Activated naive CD4-positive, alpha-beta T cell treated with anti-CD3 and anti-CD28 coated beads, Interleukin-2, amount 50 U/mL, for 24 hours (primary cell): ENCODE data around the gene ADAP1.
A peak's percentile ranks its signal among the peaks of the same experiment; 100 is the strongest.

Source experiments
- H3K27ac Mint-ChIP-seq: one replicate; pipeline ENCODE4 v1.8.0; 2021; ENCODE audit warnings: mild to moderate bottlenecking, mixed read lengths
- H3K27me3 Mint-ChIP-seq: one replicate; pipeline ENCODE4 v1.8.0; 2021; ENCODE audit warnings: mixed read lengths
- H3K36me3 Mint-ChIP-seq: one replicate; pipeline ENCODE4 v1.8.0; 2021; ENCODE audit warnings: mixed read lengths
- H3K4me1 Mint-ChIP-seq: one replicate; pipeline ENCODE4 v1.8.0; 2021; ENCODE audit warnings: mixed read lengths
- H3K4me3 Mint-ChIP-seq: one replicate; pipeline ENCODE4 v1.8.0; 2021; ENCODE audit warnings: mild to moderate bottlenecking, mixed read lengths
- H3K9me3 Mint-ChIP-seq: one replicate; pipeline ENCODE4 v1.8.0; 2021; ENCODE audit warnings: mixed read lengths

Gene ADAP1

DNA sequence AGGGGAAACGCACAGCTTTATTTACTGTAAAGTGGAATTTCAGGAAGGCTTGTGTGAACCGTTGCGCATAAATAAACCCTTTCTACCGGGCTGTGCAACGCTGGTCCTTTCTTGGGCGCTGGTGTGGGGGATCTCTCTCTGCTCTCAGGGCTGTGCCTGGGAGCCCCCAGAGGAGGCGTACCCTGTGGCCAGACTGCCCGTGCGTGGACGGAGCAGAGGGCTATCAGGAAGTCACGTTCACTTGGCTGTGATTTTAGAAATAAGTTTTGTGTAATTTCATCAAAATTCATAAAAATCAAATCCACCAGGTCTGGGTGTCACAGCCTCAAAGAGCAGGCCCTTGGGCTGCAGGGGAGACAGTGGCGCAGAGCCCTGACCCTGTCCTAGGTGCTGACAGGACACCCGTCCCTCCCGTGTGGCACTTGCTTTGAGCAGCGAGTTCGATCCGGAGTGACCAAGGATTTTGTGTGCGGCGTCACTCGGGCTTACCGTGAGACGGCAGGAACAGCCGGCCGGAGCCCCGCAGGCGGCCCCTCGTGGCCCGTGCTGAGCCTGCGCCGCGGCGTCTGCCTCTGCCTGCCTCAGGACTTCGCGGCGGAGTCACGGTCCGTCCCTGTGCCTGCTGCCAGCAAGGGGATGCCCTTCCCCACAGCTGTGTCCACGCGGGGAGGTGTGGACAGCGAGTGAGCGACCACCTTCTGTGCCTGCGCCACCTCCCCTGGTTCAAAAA lies 58.0 kb downstream of the ADAP1 start:
- no peaks in the 10 kb centered on the region for H3K27me3 Mint-ChIP-seq
- H3K4me1 Mint-ChIP-seq, result no peaks in the 10 kb centered on the region
- peaks cover 11% of the 10 kb centered on the region for H3K36me3 Mint-ChIP-seq
- peak overlapping the region; percentile 51 for H3K27ac Mint-ChIP-seq
- H3K9me3 Mint-ChIP-seq, result no peaks in the 10 kb centered on the region
- H3K4me3 Mint-ChIP-seq, result no peak overlapping the region

DNA sequence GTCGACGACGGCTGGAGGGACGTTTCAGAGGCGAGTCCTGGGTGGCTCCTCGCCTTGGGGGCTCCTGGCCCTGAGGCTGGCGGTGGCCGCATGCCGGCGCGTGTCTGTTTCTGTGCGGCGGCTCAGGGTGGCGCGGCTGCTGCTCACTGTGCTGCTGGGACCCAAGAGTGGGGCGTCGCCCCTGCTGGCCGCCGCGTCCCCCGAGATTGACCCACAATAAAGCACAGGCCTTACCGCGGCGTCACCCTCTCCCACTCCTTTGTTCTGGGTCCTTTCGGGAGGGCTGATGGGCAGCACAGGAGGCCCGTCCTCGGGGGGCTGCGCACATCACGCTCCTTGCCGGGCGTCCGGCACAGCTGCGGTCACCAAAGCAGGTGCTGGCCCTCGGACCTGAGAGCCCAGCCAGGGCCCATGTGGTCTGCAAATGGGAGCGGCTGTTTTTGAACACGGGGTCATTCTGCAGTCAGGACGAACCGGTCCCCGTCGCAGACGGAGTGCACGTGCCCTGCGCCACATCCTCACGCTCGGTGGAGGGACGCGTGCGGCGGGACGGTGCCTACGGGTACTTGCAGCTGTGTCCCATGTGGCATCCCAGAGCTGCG lies 58.9 kb downstream of the ADAP1 start:
- Mint-ChIP-seq H3K27me3 (no peaks in the 10 kb centered on the region), H3K27ac (no peak overlapping the region), H3K4me1 (no peaks in the 10 kb centered on the region), H3K9me3 (no peaks in the 10 kb centered on the region), H3K36me3 (peaks cover 11% of the 10 kb centered on the region), H3K4me3 (no peak overlapping the region)

DNA sequence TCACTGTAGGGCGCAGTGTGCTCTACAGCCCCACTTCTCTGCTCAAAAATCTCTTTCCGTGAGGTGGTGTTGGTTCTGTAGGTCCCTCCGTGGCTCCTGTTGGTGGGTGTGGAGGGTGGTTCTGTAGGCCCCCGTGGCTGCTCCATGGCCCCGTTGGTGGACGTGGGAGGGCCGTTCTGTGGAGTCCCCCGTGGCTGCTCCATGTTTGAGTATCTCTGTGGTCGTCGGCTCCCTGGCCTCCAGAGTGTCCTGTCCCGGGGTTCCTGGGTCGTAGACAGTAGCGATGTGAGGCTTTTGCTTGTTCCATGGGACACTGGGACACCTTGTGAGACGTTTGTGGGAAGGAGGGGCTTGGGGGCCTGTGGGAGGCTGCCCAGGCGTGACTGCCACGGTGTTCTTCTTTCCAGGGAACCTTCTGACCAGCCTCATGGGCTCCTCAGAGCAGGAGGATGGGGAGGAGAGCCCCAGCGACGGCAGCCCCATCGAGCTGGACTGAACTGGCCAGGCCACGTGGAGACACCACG lies 59.5 kb downstream of the ADAP1 start:
- Mint-ChIP-seq H3K27me3 (no peaks in the 10 kb centered on the region), H3K27ac (no peak overlapping the region), H3K9me3 (no peaks in the 10 kb centered on the region), H3K36me3 (peaks cover 11% of the 10 kb centered on the region), H3K4me3 (no peak overlapping the region), H3K4me1 (no peaks in the 10 kb centered on the region)

DNA sequence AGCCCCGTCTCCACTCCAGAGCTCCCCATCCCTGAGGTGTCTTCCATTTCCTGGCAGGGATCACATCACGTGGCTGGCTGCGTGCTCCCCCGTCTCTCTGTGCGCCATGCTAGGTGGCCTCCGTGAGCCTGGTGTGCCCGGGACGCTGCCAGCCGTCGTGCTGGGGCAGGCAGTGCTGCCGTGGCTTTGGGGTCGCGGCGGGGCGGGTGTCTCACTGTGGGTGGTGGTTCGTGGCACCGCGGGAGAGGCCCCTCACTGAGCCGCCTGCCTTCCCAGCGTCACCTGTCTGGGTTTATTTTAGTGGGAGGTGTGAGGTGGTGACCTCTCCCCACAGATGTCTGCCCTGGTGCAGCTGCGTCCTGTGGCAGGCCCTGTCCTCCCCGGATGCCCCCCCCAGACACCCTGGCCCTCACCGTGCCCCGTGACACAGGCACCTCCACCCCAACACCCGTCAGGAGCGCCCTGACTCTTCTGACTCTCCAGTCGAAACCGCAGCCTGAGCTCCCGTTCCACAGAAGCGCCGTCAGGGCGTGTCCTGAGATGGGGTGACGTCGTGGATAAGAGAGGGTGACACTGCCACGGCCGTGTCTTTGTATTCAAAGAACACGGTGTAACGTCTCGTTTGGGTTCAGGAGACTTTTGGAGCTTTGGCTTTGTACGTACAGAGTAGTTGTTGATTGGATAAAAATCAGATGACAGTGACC lies 60.2 kb downstream of the ADAP1 start:
- Mint-ChIP-seq H3K9me3 (no peaks in the 10 kb centered on the region), H3K4me3 (no peak overlapping the region), H3K27me3 (no peaks in the 10 kb centered on the region), H3K27ac (no peak overlapping the region), H3K4me1 (no peaks in the 10 kb centered on the region), H3K36me3 (peaks cover 11% of the 10 kb centered on the region)

DNA sequence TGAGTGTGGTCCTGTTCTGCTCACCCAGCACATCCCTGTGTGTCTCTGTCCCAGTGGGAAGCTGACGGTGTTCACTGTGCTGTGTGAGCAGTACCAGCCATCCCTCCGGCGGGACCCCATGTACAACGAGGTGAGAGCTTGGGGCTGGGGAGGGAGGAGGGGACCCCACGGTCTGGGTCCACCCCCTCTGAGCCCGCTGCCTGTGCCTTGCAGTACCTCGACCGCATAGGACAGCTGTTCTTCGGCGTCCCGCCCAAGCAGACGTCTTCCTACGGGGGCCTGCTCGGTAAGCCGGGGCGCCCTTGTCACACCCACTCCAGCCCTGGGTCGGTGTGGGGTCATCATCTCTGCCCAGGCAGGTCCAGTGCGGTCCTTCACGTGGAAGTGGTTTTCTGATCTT lies 60.8 kb downstream of the ADAP1 start:
- Mint-ChIP-seq H3K27ac (no peak overlapping the region), H3K27me3 (no peaks in the 10 kb centered on the region), H3K36me3 (peaks cover 11% of the 10 kb centered on the region), H3K4me1 (no peaks in the 10 kb centered on the region), H3K4me3 (no peak overlapping the region), H3K9me3 (no peaks in the 10 kb centered on the region)

DNA sequence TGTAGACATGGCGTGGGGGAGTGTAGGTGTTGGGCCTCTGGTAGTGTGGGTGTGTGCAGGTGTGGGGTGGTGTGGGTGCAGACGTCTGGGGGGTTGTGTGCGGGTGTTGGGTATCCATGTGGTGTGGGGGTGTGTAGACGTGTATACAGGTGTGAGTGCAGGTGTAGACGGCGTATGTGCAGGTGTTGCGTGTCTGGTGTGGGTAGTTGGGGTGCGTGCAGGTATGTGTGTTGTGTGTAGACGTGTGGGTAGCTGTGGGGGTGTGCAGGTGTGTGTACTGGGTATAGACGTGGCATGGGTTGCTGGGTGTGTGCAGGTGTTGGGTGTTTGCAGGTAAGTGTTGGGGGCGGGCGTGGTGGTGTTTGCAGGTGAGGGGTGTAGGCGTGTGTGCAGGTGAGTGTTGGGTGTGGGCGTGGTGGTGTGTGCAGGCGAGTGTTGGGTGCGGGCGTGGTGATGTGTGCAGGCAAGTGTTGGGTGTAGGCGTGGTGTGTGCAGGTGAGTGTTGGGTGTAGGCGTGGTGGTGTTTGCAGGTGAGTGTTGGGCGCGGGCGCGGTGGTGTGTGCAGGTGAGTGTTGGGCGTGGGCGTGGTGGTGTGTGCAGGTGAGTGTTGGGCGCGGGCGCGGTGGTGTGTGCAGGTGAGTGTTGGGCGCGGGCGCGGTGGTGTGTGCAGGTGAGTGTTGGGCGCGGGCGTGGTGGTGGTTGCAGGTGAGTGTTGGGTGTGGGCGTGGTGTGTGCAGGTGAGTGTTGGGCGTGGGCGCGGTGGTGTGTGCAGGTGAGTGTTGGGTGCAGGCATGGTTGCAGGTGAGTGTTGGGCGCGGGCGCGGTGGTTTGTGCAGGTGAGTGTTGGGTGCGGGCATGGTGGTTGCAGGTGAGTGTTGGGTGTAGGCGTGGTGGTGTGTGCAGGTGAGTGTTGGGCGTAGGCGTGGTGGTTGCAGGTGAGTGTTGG lies 61.6 kb downstream of the ADAP1 start:
- H3K27ac Mint-ChIP-seq, result peak overlapping the region; percentile 82
- no peaks in the 10 kb centered on the region for H3K9me3 Mint-ChIP-seq
- no peak overlapping the region for H3K4me3 Mint-ChIP-seq
- no peaks in the 10 kb centered on the region for H3K4me1 Mint-ChIP-seq
- H3K36me3 Mint-ChIP-seq, result peaks cover 11% of the 10 kb centered on the region
- no peaks in the 10 kb centered on the region for H3K27me3 Mint-ChIP-seq

DNA sequence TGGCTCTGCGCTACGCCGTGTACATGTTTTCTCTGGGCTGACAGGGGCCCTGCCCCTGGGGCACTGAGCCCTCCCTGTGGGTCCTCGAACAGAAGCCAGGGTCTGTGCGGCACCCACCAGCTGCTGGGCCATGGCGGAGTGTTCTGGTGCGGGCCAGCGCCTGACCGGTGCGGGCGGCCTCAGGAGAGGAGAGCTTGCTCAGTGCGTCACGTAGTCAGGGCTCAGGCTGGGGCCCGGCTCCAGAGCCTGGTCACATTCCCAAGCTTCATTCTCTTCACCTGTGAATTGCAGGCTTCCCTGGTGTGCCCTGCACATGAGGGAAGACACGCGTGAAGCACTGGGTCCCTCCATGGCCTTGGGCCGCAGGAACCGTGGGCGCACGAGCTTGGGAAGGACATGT lies 62.7 kb downstream of the ADAP1 start:
- Mint-ChIP-seq H3K27ac (no peak overlapping the region), H3K36me3 (peaks cover 11% of the 10 kb centered on the region), H3K4me3 (no peak overlapping the region), H3K9me3 (no peaks in the 10 kb centered on the region), H3K27me3 (no peaks in the 10 kb centered on the region), H3K4me1 (no peaks in the 10 kb centered on the region)

DNA sequence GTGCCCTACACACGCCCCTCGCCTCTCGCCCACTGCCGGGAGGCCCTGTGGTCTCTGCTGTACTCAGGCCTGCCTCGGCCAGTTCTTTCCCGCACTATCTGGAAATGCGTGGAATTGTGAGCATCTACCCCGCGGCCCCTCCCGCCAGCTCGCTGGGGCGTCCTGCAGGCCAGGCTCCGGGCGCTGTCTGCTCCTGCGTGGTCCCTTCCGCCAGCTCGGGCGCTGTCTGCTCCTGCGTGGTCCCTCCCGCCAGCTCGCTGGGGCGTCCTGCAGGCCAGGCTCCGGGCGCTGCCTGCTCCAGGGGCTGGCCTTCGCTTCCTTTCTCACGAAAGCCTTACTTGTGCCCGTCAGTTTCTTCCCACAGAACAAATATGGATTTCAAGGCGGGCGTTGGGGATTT lies 63.2 kb downstream of the ADAP1 start:
- Mint-ChIP-seq H3K27me3 (no peaks in the 10 kb centered on the region), H3K4me3 (no peak overlapping the region), H3K9me3 (no peaks in the 10 kb centered on the region), H3K27ac (no peak overlapping the region), H3K36me3 (peaks cover 11% of the 10 kb centered on the region), H3K4me1 (no peaks in the 10 kb centered on the region)

DNA sequence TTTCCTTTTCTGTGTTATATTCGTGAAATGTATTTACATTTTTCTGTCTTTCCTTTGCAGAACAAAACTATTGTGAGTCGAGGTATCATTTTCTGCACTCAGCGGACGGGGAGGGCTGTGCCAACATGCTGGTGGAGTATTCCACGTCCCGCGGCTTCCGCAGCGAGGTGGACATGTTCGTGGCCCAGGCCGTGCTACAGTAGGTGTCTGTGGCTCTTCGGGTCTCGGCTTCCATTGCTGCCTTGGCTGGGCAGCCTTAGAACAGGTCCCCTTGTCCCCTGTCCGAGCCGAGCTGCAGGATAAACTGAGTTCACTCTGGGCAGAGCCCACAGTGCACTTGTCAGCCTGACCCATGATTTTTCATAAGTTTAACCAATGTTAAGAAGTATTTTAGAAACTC lies 63.6 kb downstream of the ADAP1 start:
- Mint-ChIP-seq H3K4me1 (no peaks in the 10 kb centered on the region), H3K27ac (no peak overlapping the region), H3K27me3 (no peaks in the 10 kb centered on the region), H3K36me3 (peaks cover 6% of the 10 kb centered on the region), H3K9me3 (no peaks in the 10 kb centered on the region), H3K4me3 (no peak overlapping the region)

DNA sequence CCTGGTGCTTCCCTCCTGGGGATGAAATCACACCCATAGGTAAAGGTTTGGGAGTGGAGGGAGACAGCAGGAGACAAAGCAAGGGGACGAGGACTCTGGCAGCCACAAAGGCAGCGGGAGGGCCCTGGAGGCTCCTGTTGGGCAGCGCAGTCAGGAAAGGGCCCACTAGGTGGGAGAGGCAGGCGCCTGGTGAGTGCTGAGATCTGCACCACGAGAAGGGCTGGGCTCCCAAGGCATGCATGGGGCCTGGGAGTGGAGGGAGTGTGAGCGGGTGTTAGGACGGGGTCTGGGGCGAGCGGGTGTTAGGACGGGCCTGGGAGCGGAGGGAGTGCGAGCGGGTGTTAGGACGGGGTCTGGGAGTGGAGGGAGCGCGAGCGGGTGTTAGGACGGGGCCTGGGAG lies 65.1 kb downstream of the ADAP1 start:
- H3K4me1 Mint-ChIP-seq, result peaks cover 6% of the 10 kb centered on the region
- H3K4me3 Mint-ChIP-seq, result no peak overlapping the region
- H3K27me3 Mint-ChIP-seq, result no peaks in the 10 kb centered on the region
- H3K27ac Mint-ChIP-seq, result no peak overlapping the region
- no peaks in the 10 kb centered on the region for H3K9me3 Mint-ChIP-seq
- H3K36me3 Mint-ChIP-seq, result peaks cover 5% of the 10 kb centered on the region

DNA sequence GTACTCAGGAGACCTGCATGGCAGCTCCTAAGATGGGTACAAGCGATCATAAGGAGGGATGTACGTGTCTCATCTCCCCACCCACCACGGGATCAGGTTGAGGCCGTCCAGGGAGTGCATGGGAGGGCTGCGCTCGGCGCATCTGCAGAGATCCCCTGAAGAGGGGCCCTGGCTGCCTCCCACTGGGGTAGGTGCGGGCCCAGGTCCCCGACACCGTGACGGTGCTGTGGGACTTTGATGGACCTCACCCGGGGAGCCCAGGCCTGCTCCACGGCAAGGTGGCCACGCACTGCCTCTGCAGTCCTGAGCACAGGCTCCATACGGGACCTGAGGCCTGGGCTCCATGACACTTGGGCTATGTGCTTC lies 65.5 kb downstream of the ADAP1 start:
- H3K36me3 Mint-ChIP-seq, result peaks cover 5% of the 10 kb centered on the region
- peaks cover 6% of the 10 kb centered on the region for H3K4me1 Mint-ChIP-seq
- no peaks in the 10 kb centered on the region for H3K9me3 Mint-ChIP-seq
- H3K4me3 Mint-ChIP-seq, result no peak overlapping the region
- H3K27ac Mint-ChIP-seq, result no peak overlapping the region
- H3K27me3 Mint-ChIP-seq, result no peaks in the 10 kb centered on the region

DNA sequence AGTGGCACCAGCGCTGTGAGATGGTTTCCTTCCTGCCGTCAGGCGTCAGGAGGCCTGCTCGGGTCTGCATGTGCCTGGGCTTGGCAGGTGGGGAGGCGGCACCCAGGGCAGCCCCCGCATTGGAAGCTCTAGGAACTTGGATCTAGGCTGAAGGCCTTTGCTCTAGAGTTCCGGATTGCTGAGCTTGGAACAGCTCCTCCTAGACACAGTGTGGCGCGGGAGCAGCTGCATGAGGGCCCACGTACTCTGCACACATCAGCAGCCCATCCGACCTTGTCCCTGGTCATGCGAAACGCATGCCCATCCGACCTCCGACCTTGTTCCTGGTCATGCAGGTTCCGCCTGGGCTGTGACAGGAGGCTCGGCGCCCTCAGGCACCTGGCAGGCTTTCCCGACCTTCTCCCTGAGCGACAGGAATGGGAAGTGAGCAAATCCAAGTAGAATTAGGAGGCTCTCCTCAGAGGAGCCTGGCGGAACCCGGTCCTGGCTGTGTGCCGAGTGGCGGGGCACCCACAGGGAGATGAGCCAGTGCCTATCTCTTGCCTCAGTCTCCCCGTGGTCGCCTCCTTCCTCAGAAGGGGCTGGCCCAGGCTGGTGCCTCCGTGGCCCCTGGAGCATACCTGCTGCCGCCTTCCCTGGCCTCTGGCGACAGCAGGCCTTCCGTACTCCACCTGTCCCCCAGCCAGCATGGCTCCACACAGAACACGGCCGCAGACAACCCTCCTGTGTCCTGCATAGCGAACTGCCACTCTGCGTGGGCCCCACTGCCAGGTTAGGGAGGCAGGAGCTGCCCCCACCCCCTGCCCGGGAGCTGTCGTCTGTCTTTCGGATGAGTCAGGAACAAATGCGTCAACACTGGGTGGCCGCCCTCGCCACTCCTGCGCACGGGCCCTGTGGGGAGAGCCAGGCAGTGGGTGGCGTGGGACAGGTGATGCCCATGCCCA lies 66.1 kb downstream of the ADAP1 start:
- H3K4me1 Mint-ChIP-seq, result peaks cover 7% of the 10 kb centered on the region
- H3K4me3 Mint-ChIP-seq, result no peak overlapping the region
- peaks cover 4% of the 10 kb centered on the region for H3K36me3 Mint-ChIP-seq
- no peaks in the 10 kb centered on the region for H3K9me3 Mint-ChIP-seq
- H3K27me3 Mint-ChIP-seq, result no peaks in the 10 kb centered on the region
- H3K27ac Mint-ChIP-seq, result no peak overlapping the region

DNA sequence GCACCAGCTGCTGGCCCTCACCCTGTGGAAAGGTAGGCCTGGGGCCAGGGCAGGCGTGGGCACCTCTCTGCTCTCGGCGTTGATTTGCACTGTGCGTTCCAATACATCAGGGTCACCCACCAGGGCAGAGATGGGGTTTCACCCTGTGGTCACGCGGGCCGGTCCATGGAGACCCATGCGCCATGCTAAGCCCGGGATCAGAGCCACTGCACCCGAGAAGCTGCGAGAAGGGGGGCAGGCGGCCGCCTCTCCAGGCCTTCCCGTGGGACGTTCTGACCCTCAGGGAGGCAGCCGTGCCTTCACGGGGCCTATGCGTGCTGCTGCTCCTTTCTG lies 67.0 kb downstream of the ADAP1 start:
- Mint-ChIP-seq H3K27me3 (no peaks in the 10 kb centered on the region), H3K27ac (no peak overlapping the region), H3K36me3 (no peaks in the 10 kb centered on the region), H3K9me3 (no peaks in the 10 kb centered on the region), H3K4me3 (no peak overlapping the region), H3K4me1 (peaks cover 15% of the 10 kb centered on the region)

DNA sequence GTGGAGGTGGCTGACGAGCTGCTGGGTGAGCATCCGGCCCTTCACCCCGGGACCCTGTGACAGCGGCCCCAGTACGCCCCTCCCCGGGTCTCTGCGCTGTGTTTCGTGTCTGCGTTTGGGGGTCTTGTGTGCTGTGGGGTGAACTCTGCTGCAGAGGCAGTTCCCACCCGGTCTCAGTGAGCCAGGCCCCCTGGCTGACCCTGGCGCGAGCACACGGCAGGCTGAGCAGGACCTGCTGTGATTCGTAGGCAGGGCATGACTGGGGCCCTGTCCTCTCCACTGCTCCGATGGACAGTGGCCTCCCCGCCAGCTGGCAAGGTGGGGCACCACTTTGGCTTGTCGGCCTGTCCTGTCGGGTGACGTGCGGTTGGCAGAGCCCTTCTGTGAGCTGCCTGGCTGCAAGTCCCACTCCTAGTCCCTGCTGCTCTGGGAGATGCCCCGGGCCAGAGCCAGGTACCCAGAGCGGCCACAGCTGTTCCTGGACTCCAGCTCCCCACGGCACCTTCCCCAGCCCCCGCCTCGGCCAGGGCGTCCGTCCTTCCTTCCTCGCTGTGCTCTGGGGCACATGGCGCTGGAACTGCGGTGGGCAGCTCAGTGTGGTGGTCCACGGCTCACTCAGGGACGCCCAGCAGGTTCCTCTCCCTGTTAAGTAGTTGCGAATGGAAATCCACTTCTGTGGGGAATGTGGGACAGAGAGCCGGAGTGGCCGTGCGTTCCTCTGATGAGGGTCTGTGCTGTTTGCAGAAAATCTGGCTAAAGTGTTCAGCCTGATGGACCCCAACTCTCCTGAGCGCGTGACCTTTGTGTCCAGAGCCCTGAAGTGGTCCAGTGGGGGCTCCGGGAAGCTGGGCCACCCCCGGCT lies 67.6 kb downstream of the ADAP1 start:
- peaks cover 18% of the 10 kb centered on the region for H3K4me1 Mint-ChIP-seq
- H3K27ac Mint-ChIP-seq, result no peak overlapping the region
- no peak overlapping the region for H3K4me3 Mint-ChIP-seq
- H3K9me3 Mint-ChIP-seq, result no peaks in the 10 kb centered on the region
- no peaks in the 10 kb centered on the region for H3K36me3 Mint-ChIP-seq
- no peaks in the 10 kb centered on the region for H3K27me3 Mint-ChIP-seq
